ENCODE measurements around the gene NR1H2. TPM values are rescaled to one million over a fixed set of nuclear protein-coding genes. Genes with fewer than 3 reads are reported as not detected.

The NR1H2 gene
- total RNA-seq, 2 donors from 2014 or later: 57.9 to 60.0 TPM

DNA sequence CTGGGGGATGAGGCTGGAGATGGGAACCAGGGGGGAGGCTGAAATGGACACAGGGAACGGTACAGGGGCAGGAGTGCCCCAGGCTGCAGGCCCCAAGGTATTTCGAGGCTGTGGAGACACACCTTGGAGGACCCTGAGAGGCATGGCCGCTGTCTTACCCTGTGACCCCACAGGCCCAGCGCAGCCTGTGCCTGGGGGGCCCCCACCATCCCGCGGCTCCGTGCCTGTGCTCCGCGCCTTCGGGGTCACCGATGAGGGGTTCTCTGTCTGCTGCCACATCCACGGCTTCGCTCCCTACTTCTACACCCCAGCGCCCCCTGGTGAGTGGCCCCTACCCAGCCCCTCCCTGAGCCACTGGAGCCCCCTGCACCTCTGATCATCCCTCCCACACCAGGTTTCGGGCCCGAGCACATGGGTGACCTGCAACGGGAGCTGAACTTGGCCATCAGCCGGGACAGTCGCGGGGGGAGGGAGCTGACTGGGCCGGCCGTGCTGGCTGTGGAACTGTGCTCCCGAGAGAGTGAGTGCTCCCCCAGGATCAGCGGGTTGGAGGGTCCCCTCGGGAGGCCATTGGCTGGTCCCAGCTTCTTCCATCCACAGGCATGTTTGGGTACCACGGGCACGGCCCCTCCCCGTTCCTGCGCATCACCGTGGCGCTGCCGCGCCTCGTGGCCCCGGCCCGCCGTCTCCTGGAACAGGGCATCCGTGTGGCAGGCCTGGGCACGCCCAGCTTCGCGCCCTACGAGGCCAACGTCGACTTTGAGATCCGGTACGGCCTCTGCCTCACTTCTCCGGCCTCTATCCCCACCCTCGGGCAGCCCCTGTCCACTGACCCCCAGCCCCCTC, 25.6 kb downstream of the NR1H2 start:
- Histone ChIP-seq H3K36me3 (no peaks in the 10 kb centered on the region), H3K9me3 (no peaks in the 10 kb centered on the region), H3K4me1 (no peaks in the 10 kb centered on the region), H3K9ac (ENCODE audit: low read depth in 2 of 2, low read length in 2 of 2) (no peak overlapping the region), H3K27ac (no peak overlapping the region), H3K27me3 (no peaks in the 10 kb centered on the region), H3K4me3 (no peak overlapping the region)
- no peak for DNase-seq
- TF ChIP-seq, protein P1, sequence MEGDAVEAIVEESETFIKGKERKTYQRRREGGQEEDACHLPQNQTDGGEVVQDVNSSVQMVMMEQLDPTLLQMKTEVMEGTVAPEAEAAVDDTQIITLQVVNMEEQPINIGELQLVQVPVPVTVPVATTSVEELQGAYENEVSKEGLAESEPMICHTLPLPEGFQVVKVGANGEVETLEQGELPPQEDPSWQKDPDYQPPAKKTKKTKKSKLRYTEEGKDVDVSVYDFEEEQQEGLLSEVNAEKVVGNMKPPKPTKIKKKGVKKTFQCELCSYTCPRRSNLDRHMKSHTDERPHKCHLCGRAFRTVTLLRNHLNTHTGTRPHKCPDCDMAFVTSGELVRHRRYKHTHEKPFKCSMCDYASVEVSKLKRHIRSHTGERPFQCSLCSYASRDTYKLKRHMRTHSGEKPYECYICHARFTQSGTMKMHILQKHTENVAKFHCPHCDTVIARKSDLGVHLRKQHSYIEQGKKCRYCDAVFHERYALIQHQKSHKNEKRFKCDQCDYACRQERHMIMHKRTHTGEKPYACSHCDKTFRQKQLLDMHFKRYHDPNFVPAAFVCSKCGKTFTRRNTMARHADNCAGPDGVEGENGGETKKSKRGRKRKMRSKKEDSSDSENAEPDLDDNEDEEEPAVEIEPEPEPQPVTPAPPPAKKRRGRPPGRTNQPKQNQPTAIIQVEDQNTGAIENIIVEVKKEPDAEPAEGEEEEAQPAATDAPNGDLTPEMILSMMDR (IDR thresholded peaks at IDR 0.05): no peak
- intact Hi-C loops (cut with DNase I): no loop called here

DNA sequence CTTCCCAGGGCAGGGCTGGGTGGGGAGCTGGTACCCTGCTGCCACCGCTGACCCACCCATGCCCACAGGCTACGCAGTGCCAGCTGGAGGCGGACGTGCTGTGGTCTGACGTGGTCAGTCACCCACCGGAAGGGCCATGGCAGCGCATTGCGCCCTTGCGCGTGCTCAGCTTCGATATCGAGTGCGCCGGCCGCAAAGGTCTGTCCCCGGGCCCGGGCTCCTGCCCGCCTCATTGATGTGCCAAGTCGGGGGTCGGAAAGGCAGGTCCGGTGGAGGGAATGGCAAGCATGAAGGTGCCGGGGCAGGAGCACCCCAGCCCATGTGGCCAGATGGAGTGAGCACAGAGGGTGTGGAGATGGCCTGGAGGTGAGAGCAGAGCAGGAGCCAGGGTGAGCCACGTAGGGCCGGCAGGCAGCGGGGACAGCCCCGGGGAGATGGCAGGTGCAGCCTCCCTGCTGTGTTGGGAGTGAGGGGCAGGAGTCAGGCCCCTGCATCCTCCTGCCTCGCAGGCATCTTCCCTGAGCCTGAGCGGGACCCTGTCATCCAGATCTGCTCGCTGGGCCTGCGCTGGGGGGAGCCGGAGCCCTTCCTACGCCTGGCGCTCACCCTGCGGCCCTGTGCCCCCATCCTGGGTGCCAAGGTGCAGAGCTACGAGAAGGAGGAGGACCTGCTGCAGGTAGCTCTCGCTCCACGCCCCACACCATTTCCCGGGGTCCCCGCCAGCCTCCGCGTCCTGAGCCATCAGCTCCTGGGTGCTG, 26.5 kb downstream of the NR1H2 start:
- Histone ChIP-seq H3K9me3 (no peaks in the 10 kb centered on the region), H3K27ac (no peak overlapping the region), H3K4me3 (no peak overlapping the region), H3K9ac (ENCODE audit: low read depth in 2 of 2, low read length in 2 of 2) (no peak overlapping the region), H3K27me3 (no peaks in the 10 kb centered on the region), H3K36me3 (no peaks in the 10 kb centered on the region), H3K4me1 (no peaks in the 10 kb centered on the region)
- DNase-seq: no peak
- intact Hi-C loops (cut with DNase I): no loop called here
- TF ChIP-seq, protein P1 (IDR thresholded peaks at IDR 0.05): no peak

DNA sequence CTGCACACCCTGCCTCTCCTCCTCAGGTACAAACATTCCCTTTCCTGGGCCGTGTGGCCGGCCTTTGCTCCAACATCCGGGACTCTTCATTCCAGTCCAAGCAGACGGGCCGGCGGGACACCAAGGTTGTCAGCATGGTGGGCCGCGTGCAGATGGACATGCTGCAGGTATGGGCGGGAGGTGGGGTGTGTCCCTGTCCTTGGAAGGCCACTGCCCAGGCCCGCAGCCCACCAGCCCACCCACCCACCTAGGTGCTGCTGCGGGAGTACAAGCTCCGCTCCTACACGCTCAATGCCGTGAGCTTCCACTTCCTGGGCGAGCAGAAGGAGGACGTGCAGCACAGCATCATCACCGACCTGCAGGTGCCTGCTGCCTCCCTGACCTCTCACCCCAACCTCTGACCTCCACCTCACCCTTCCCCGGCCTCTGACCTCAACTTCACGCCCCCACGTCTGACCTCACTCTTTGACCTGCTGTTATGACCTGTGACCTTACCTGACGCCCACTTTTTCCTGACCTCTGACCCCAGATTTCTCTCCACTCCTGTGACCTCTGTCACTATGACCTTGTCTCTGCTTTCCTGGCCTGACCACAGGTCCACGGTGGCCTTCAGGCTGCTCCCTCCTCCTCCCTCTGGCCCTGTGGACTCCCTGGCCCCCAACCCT, 30.0 kb downstream of the NR1H2 start:
- Histone ChIP-seq H3K27ac (no peak overlapping the region), H3K4me1 (no peaks in the 10 kb centered on the region), H3K27me3 (no peaks in the 10 kb centered on the region), H3K36me3 (no peaks in the 10 kb centered on the region), H3K4me3 (no peak overlapping the region), H3K9ac (ENCODE audit: low read depth in 2 of 2, low read length in 2 of 2) (no peak overlapping the region), H3K9me3 (no peaks in the 10 kb centered on the region)
- DNase-seq: no peak
- TF ChIP-seq, protein P1 (IDR thresholded peaks at IDR 0.05): no peak
- intact Hi-C loops (cut with DNase I): no loop called here

DNA sequence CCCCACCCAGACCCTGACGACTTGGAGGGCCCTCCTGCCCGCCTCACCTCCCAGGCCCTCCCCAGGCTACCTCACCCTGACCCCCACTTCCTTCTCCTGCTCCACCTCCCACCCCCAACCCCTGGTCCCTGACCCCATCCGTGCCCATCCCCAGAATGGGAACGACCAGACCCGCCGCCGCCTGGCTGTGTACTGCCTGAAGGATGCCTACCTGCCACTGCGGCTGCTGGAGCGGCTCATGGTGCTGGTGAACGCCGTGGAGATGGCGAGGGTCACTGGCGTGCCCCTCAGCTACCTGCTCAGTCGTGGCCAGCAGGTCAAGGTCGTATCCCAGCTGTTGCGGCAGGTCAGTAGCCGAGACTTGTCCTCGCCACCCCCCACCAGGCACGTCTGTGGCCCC, 30.6 kb downstream of the NR1H2 start:
- no peaks in the 10 kb centered on the region for H3K27me3 ChIP-seq
- no peak overlapping the region for H3K9ac ChIP-seq (ENCODE audit: low read depth in 2 of 2, low read length in 2 of 2)
- intact Hi-C loops (cut with DNase I): no loop called here
- no peaks in the 10 kb centered on the region for H3K36me3 ChIP-seq
- TF ChIP-seq, protein P1 (IDR thresholded peaks at IDR 0.05): no peak
- H3K27ac ChIP-seq: no peak overlapping the region
- no peaks in the 10 kb centered on the region for H3K9me3 ChIP-seq
- H3K4me1 ChIP-seq: no peaks in the 10 kb centered on the region
- no peak for DNase-seq
- no peak overlapping the region for H3K4me3 ChIP-seq

DNA sequence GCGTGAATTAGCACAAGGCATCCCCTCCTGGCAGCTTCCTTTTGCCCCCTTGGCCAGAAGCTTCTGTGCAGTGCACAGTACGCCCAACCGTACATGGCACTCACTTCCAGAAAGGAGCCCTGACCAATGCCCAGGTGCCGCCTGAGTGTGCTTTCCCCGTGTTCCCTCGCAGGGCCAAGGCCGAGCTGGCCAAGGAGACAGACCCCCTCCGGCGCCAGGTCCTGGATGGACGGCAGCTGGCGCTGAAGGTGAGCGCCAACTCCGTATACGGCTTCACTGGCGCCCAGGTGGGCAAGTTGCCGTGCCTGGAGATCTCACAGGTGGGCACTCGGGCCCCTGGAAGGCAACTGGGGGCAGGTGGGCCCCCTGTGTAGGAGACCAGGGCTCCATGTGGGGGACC, 33.1 kb downstream of the NR1H2 start:
- Histone ChIP-seq H3K27ac (no peak overlapping the region), H3K9me3 (no peaks in the 10 kb centered on the region), H3K27me3 (no peaks in the 10 kb centered on the region), H3K9ac (ENCODE audit: low read depth in 2 of 2, low read length in 2 of 2) (no peak overlapping the region), H3K4me3 (no peak overlapping the region), H3K4me1 (no peaks in the 10 kb centered on the region), H3K36me3 (no peaks in the 10 kb centered on the region)
- TF ChIP-seq, protein P1 (IDR thresholded peaks at IDR 0.05): no peak
- DNase-seq: no peak
- intact Hi-C loops (cut with DNase I): no loop called here

All from colonic mucosa (tissue), 4 donors.